Stimulated activated naive CD8-positive, alpha-beta T cell treated with anti-CD3 and anti-CD28 coated beads, Interleukin-15, amount 100 ng/mL, for 72 hours (primary cell): ENCODE measurements around the gene TENT5C.

Source experiments
- ATAC-seq: fragments of 150-1000 bp; cut with Tn5 transposase; 2 replicates; pipeline ENCODE4 v1.10.0; 2021; ENCODE audit warnings: mild to moderate bottlenecking, moderate library complexity
- DNase-seq, 2 donors: peaks; one replicate each; pipeline ENCODE4 v3.0.0; 2021 to 2022
- H3K27ac Mint-ChIP-seq, 2 donors: one replicate each; pipeline ENCODE4 v1.8.0; 2022; ENCODE audit warnings: mild to moderate bottlenecking in 2 of 2, mixed read lengths in 2 of 2, moderate library complexity in 2 of 2
- H3K27me3 Mint-ChIP-seq: one replicate; pipeline ENCODE4 v1.8.0; 2022; ENCODE audit warnings: mixed read lengths
- H3K4me1 Mint-ChIP-seq: one replicate; pipeline ENCODE4 v1.8.0; 2022; ENCODE audit warnings: mild to moderate bottlenecking, mixed read lengths
- H3K4me3 Mint-ChIP-seq, 2 donors: one replicate each; pipeline ENCODE4 v1.8.0; 2022; ENCODE audit warnings: mild to moderate bottlenecking in 2 of 2, mixed read lengths in 2 of 2, moderate library complexity in 1 of 2
- H3K9me3 Mint-ChIP-seq, 2 donors: one replicate each; pipeline ENCODE4 v1.8.0; 2022; ENCODE audit warnings: mixed read lengths in 2 of 2

TENT5C gene

DNA sequence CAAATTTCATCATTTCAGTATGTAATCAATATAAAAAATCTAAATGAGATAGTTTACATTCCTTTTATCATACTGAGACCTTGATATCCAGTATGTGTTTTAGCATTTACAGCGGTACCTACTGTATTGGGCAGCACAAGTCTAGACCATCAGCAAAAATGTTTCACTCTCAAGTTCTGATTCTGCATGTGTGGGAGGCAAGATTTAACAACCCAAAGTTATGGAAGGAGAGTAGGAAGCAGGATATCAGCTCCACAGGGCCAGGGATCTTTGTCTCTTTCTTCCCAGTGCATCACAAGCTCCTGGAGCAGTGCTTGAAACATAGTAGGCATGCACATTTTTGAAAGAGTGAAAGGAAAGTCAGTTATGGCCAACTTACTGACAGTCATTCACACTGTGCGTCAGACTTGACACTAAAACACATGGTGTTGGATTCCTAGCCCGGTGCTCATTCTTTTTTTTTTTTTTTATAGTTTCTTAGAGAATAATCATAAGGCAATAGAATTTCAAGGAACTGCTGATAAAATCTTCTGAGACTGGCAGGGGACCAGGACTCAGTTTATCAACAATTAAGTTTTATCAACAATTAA, 6.1 kb downstream of the TENT5C start:
- DNase-seq (no peak), ATAC-seq (no peak)
- H3K27me3 Mint-ChIP-seq: peaks cover 69% of the 10 kb centered on the region
- peaks cover 73% of the 10 kb centered on the region for H3K4me1 Mint-ChIP-seq
- H3K27ac Mint-ChIP-seq: no peak overlapping the region
- no peaks in the 10 kb centered on the region for H3K9me3 Mint-ChIP-seq
- no peak overlapping the region for H3K4me3 Mint-ChIP-seq

DNA sequence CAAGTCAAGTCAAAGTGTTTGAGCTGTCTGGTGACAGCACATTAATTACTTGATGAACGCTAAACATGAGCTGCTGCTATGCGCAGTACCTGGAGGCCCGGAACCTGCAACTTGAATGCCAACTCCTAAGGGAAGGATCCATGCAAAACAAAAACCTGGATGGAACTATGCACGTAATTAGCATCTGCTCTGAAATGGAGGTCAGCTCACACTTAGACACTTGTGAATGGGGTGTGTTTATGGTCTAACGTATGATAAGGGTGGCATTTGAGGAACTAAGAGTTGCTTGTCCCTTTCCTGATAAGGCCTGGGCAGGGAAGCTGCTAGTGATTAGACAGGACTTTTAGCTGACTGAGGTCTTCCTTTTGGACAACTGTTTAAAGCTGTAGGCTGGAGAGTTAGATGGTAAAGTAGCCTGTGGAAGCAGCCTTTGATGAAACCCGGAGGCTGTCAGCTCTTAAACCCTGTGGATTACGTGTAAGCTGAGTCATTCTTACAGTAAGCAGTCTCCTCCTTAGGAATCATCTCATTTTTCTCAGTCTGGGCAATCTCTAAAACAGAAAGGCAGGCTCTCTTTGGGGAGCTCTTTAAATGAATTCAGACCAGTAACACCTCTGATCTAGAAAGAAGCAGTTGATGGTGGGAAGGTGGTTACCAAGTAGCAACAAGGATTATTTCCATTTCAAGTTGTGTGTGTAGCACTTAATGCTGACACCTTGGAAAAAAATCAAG, 6.8 kb downstream of the TENT5C start:
- H3K27ac Mint-ChIP-seq: peak overlapping the region; percentile 16 to 53
- peaks cover 71% of the 10 kb centered on the region for H3K4me1 Mint-ChIP-seq
- no peak for DNase-seq
- H3K27me3 Mint-ChIP-seq: peaks cover 76% of the 10 kb centered on the region
- H3K9me3 Mint-ChIP-seq: no peaks in the 10 kb centered on the region
- no peak overlapping the region for H3K4me3 Mint-ChIP-seq
- no peak for ATAC-seq

DNA sequence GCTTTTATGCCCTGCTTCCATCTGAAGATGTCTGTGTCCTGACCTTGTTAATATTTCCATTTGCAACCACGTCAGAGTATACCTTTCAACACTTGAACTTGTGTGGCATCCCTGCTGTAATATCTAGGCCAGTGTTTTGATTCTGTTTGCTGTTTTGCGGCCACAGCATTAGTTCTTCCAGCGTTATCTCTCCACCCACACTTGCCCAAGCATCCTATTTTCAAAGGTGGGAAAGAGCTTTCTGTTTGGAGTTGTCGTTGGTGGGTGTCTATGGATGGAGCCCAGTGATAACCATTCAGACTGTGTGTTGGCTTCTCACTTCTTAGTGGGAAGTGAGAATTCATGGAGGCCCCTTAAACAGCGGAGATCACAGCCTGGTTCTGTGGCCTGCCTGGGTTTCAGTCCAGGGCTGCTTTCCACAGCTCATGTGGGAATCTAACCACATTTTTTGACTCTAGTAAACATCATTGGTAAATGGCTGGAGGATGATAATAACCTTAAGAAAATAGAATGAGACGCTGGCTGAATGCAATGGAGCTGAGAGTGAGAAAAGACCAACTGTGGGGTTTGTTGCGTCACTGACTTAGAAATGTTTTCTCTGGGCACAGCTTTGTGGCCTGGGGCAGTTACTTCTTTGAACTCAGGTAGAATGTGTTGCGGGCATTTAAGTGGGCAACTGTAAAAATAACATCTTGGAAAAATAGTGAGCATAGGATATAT, 7.6 kb downstream of the TENT5C start:
- no peak for DNase-seq
- H3K9me3 Mint-ChIP-seq: no peaks in the 10 kb centered on the region
- H3K27ac Mint-ChIP-seq: peak overlapping the region in 1 of 2 donors; percentile 57
- no peak for ATAC-seq
- no peak overlapping the region for H3K4me3 Mint-ChIP-seq
- H3K4me1 Mint-ChIP-seq: peaks cover 64% of the 10 kb centered on the region
- H3K27me3 Mint-ChIP-seq: peaks cover 74% of the 10 kb centered on the region

DNA sequence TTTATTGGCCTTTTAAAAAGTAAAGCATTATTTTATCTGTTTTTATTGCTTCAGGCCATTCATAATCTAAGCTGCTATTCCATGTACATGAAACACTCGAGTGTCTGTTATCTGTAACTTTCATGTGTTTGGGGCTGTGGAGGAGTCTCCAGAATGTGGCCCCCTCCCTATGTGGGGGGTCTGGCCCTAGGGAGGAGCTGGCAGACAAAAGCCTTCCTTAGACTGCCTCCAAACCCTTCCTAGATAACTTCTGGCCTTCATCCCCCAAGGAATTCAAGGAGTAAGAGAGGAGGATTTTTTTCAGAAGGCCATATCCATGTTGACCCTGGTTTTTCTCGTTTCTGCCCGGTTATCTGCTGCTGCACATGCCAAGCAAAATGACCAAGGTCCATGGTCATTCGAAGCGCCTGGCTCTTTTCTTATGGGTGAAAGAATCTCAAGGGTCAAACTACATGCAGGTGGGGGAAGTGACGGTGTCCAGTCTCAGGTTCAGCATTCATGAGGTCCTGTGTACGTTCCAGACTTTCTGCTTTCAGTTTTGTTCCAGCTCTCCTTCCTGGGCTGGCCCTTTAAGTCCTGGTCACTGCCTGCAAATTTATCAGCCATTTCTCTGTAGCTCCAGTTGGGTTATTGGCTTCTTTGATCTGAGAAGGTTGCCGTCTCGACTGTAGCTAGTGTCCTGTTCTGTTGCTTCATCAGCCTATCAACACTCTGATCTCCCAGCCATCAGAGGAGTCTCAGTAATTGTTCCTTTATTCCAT, 8.3 kb downstream of the TENT5C start:
- Mint-ChIP-seq H3K4me1 (peaks cover 58% of the 10 kb centered on the region), H3K27me3 (peaks cover 66% of the 10 kb centered on the region), H3K4me3 (no peak overlapping the region), H3K27ac (no peak overlapping the region), H3K9me3 (no peaks in the 10 kb centered on the region)
- DNase-seq: no peak
- ATAC-seq: no peak

DNA sequence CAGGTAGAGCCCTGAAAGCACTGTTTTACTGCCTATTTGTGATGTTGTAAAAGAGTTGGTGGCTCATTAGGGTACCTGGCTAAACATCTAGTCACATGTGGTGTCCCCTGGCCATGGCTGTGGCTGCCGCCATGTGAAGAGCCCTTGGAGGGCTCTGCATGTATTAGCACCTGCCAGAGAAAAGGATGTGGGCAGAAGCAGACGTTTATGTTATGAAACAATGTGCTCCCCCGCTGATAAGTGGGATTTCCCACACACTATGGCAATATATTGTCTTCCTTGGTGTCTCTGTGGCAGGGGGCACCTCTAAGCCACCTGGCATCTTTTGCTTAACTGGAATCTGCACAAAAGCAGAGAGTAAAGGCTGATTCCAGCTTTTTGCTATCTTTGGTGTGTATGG, 9.6 kb downstream of the TENT5C start:
- H3K4me1 Mint-ChIP-seq: peaks cover 58% of the 10 kb centered on the region
- no peaks in the 10 kb centered on the region for H3K9me3 Mint-ChIP-seq
- peak overlapping the region in 1 of 2 donors; percentile 14 for H3K27ac Mint-ChIP-seq
- H3K4me3 Mint-ChIP-seq: peak overlapping the region; percentile 43 to 45
- peaks cover 64% of the 10 kb centered on the region for H3K27me3 Mint-ChIP-seq
- peak; percentile 26 to 59 for DNase-seq
- ATAC-seq: peak; percentile 98

DNA sequence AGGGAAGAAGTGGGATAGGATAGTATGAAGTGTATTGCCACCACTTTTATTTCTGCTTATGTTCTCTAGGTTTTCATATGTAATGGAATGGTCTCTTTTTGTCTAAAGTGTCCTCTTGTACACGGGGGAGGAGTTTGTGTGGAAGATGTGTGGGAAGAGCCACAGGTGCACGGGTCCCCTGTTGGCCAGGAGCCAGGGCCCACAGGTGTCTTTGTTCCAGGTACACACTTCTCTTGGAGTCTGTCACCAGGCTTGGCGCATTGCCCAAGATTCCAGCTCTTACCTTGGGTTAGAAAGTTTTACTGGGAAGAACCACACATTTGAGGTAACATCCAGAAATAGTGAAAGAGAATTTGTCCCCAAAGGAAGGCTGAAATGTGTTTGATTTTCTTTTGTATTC, 10.5 kb downstream of the TENT5C start:
- no peaks in the 10 kb centered on the region for H3K9me3 Mint-ChIP-seq
- no peak overlapping the region for H3K4me3 Mint-ChIP-seq
- no peak overlapping the region for H3K27ac Mint-ChIP-seq
- H3K4me1 Mint-ChIP-seq: peaks cover 58% of the 10 kb centered on the region
- peaks cover 56% of the 10 kb centered on the region for H3K27me3 Mint-ChIP-seq
- ATAC-seq: no peak
- DNase-seq: no peak

DNA sequence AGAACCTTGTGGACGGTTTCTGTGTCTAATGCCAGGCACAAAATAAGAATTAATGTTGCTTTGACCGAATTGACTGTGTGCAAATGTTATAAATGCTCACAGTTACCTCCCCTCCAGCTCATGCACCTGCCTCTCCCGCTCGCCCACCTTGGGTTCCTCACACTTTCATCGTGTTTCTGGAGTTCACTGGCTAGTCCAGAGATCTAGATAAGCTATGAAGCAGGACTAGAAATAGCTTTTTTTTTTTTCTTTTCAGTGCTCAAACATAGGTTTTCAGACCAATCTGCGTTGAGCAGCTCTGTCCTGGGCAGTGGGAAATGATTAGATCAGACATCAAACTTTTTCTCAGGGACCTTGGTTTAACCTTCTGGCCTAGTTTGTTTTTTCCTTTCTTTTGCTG, 11.1 kb downstream of the TENT5C start:
- DNase-seq (no peak), ATAC-seq (no peak)
- Mint-ChIP-seq H3K4me1 (peaks cover 54% of the 10 kb centered on the region), H3K9me3 (no peaks in the 10 kb centered on the region), H3K27ac (no peak overlapping the region), H3K27me3 (peaks cover 56% of the 10 kb centered on the region), H3K4me3 (no peak overlapping the region)

DNA sequence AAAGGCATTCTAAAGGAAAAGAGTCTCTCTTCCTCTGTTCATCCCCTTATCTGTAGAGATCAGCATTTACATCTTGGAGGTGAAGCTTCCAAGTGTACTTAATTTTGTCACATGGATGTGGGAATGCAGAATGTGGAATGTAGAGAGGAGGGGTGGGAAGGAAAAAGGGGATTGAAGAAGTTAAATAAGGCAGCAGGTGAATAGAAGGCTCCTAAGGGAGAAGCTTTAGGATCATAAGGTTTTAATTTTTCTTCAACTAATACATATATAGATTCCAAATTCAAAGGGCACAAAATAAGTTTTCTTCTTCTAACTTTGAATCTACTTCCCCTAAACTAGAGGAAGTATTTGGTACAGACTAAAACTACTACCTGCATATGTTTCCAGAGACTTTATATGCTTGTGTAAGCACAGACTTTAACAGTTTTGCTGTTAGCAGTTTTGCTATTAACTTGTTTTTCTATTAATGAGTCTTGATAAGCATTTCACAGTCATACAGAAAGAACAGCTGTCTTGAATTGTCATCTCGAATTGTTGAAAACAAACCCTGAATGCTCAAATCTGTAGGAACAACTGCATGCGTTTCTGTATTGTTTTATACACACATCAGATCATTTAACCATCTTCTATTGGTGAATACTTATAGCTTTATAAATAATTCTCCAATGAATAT, 12.7 kb downstream of the TENT5C start:
- ATAC-seq (no peak), DNase-seq (no peak)
- Mint-ChIP-seq H3K4me1 (peaks cover 38% of the 10 kb centered on the region), H3K4me3 (no peak overlapping the region), H3K27ac (no peak overlapping the region), H3K9me3 (no peaks in the 10 kb centered on the region), H3K27me3 (peaks cover 52% of the 10 kb centered on the region)

DNA sequence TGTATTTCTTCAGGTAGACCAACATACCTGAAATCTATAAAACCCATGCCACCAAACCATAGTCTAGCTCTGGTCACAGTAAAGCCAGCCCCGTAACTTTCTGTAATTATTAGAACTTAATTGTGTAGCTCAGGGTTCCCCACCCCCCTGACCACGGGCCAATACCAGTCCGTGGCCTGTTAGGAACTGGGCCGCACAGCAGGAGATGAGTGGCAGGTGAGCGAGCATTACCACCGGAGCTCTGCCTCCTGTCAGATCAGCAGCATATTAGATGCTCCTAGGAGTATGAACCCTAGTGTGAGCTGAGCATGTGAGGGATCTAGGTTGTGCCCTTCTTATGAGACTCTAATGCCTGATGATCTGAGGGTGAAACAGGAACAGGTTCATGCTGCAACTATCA, 14.6 kb downstream of the TENT5C start:
- peaks cover 42% of the 10 kb centered on the region for H3K27me3 Mint-ChIP-seq
- ATAC-seq (no peak), DNase-seq (no peak)
- H3K4me3 Mint-ChIP-seq: no peak overlapping the region
- H3K9me3 Mint-ChIP-seq: no peaks in the 10 kb centered on the region
- H3K27ac Mint-ChIP-seq: no peak overlapping the region
- H3K4me1 Mint-ChIP-seq: peaks cover 19% of the 10 kb centered on the region

DNA sequence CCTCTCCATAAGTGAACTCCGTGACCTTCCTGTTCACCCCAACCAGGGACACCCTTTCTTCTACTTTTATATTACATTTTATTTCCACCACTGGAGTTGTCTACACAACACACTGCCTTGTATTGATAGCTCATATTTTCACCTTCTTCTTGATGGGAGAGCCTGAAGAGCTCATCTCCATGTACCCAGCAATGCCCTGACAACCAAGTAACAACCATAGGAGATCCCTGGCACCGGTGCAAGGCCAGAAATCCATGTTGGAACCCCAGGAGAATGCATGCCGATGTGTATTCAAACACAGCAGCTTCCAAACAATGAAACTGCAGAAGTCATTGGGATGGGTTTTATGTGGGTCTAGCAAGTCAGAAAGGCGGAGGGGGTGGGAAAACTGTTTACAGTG, 15.5 kb downstream of the TENT5C start:
- Mint-ChIP-seq H3K27ac (no peak overlapping the region), H3K9me3 (no peaks in the 10 kb centered on the region), H3K27me3 (peaks cover 35% of the 10 kb centered on the region), H3K4me3 (no peak overlapping the region), H3K4me1 (peaks cover 10% of the 10 kb centered on the region)
- DNase-seq (no peak), ATAC-seq (no peak)

DNA sequence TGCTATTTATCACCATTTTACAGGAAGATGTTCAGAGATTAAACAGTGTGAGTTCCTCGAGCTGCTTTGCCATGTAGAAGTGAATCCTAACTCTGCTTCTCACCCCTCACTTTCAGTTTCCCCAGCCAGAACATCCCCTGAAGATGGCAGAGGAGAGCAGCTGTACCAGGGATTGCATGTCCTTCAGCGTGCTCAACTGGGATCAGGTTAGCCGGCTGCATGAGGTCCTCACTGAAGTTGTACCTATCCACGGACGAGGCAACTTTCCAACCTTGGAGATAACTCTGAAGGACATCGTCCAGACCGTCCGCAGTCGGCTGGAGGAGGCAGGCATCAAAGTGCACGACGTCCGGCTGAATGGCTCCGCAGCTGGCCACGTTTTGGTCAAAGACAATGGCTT, 16.9 kb downstream of the TENT5C start:
- DNase-seq (no peak), ATAC-seq (no peak)
- Mint-ChIP-seq H3K4me1 (peaks cover 4% of the 10 kb centered on the region), H3K9me3 (no peaks in the 10 kb centered on the region), H3K4me3 (no peak overlapping the region), H3K27ac (no peak overlapping the region), H3K27me3 (peaks cover 34% of the 10 kb centered on the region)

DNA sequence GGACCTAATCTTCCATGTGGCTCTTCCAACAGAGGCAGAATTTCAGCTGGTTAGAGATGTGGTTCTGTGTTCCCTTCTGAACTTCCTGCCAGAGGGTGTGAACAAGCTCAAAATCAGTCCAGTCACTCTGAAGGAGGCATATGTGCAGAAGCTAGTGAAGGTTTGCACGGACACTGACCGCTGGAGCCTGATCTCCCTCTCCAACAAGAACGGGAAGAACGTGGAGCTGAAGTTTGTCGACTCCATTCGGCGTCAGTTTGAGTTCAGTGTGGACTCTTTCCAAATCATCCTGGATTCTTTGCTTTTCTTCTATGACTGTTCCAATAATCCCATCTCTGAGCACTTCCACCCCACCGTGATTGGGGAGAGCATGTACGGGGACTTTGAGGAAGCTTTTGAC, 17.3 kb downstream of the TENT5C start:
- ATAC-seq (no peak), DNase-seq (no peak)
- Mint-ChIP-seq H3K4me3 (no peak overlapping the region), H3K27me3 (peaks cover 36% of the 10 kb centered on the region), H3K27ac (no peak overlapping the region), H3K4me1 (peaks cover 5% of the 10 kb centered on the region), H3K9me3 (no peaks in the 10 kb centered on the region)

DNA sequence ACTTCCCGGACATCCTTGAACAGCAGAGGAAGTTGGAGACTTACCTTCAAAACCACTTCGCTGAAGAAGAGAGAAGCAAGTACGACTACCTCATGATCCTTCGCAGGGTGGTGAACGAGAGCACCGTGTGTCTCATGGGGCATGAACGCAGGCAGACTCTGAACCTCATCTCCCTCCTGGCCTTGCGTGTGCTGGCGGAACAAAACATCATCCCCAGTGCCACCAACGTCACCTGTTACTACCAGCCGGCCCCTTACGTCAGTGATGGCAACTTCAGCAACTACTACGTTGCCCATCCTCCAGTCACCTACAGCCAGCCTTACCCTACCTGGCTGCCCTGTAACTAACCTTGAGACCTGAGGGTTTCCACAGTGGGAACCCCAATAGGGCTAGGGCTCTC, 17.9 kb downstream of the TENT5C start:
- DNase-seq (no peak), ATAC-seq (no peak)
- peaks cover 39% of the 10 kb centered on the region for H3K27me3 Mint-ChIP-seq
- H3K4me1 Mint-ChIP-seq: peaks cover 5% of the 10 kb centered on the region
- no peak overlapping the region for H3K27ac Mint-ChIP-seq
- no peaks in the 10 kb centered on the region for H3K9me3 Mint-ChIP-seq
- H3K4me3 Mint-ChIP-seq: no peak overlapping the region

DNA sequence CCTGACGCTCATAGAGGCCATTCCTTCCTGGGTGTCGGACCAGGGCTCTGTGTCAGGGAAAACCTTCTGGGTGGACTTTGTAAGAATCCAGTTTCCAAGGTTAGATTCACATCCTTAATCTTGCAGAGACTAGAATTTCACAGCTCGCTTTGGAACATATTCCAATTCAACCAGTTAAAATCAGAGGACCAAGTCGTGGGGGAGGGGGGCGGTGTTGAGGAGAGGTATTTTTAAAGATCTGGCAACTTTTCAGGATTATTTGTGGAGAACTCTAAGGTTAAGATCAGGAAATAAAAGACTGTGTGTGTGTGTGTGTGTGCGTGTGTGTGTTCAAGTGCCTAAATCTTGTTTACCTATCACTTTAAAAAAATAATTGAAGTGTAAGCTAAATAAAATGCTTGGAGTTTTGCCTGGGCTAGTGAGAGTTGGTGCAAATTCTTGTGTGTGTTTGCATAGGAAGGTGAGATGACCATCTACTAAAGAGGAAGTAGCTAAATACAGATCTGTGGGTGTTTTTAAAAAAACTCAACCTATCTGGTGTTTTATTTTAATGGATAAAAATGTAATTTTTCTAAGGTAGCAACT, 21.8 kb downstream of the TENT5C start:
- no peak overlapping the region for H3K4me3 Mint-ChIP-seq
- H3K27me3 Mint-ChIP-seq: peaks cover 54% of the 10 kb centered on the region
- no peak overlapping the region for H3K27ac Mint-ChIP-seq

DNA sequence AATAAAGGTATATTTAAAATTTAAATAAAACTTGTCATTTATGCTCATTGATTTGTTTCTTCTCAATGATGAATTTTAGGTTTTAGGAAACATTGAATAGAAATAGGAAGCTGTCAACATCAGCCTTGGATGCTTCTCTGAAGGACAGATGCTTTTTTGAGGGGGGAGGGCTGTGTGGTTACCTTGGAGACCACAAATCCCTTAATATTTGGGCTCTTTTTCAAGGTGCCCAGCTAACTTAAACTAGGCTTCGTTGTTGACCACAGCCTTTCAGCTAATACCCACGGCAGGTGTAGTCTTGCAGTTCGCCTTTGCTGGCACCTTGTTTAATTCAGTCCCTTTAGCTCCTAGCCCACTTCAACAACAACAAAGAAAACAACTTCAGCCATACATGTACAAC, 22.5 kb downstream of the TENT5C start:
- DNase-seq (no peak), ATAC-seq (no peak)
- H3K27ac Mint-ChIP-seq: no peak overlapping the region
- peaks cover 61% of the 10 kb centered on the region for H3K27me3 Mint-ChIP-seq
- H3K9me3 Mint-ChIP-seq: no peaks in the 10 kb centered on the region
- peaks cover 18% of the 10 kb centered on the region for H3K4me1 Mint-ChIP-seq
- H3K4me3 Mint-ChIP-seq: no peak overlapping the region

More for the DNA sequence above, 21.8 kb downstream of the TENT5C start:
- ATAC-seq (no peak), DNase-seq (no peak)
- H3K4me1 Mint-ChIP-seq: peaks cover 13% of the 10 kb centered on the region
- no peaks in the 10 kb centered on the region for H3K9me3 Mint-ChIP-seq
